Stimulated activated naive B cell treated with anti-CD40 and anti-IgM and Interleukin-4, amounts not matched to agents 10 μg/mL and 1 μg/mL and 100 μg/mL, for 72 hours (primary cell): ENCODE measurements around the gene KRT31.
"Not testable (repeated sequence)": the region's sequence is repeated elsewhere in the genome, so short reads cannot be mapped to it uniquely, and the experiment has no call there.

Source experiments
- ATAC-seq, 2 donors: fragments of 150-1000 bp; cut with Tn5 transposase; replicated peaks; 2 replicates each; pipeline ENCODE4 v1.10.0; 2021; ENCODE audit warnings: moderate library complexity in 1 of 2
- DNase-seq: peaks from one replicate; pipeline ENCODE4 v3.0.0; 2021
- H3K27ac Mint-ChIP-seq: one replicate; pipeline ENCODE4 v1.8.0; 2022; ENCODE audit warnings: mild to moderate bottlenecking, mixed read lengths
- H3K27me3 Mint-ChIP-seq, 2 donors: one replicate each; pipeline ENCODE4 v1.8.0; 2022; ENCODE audit warnings: mixed read lengths in 2 of 2
- H3K36me3 Mint-ChIP-seq, 2 donors: one replicate each; pipeline ENCODE4 v1.8.0; 2022; ENCODE audit warnings: mixed read lengths in 2 of 2, mild to moderate bottlenecking in 1 of 2
- H3K4me1 Mint-ChIP-seq, 2 donors: one replicate each; pipeline ENCODE4 v1.8.0; 2022; ENCODE audit warnings: mixed read lengths in 2 of 2, mild to moderate bottlenecking in 1 of 2
- H3K4me3 Mint-ChIP-seq, 2 donors: one replicate each; pipeline ENCODE4 v1.8.0; 2022; ENCODE audit warnings: mild to moderate bottlenecking in 2 of 2, mixed read lengths in 2 of 2, moderate library complexity in 1 of 2
- H3K9me3 Mint-ChIP-seq, 2 donors: one replicate each; pipeline ENCODE4 v1.8.0; 2022; ENCODE audit warnings: mixed read lengths in 2 of 2, mild to moderate bottlenecking in 1 of 2

Gene KRT31

DNA sequence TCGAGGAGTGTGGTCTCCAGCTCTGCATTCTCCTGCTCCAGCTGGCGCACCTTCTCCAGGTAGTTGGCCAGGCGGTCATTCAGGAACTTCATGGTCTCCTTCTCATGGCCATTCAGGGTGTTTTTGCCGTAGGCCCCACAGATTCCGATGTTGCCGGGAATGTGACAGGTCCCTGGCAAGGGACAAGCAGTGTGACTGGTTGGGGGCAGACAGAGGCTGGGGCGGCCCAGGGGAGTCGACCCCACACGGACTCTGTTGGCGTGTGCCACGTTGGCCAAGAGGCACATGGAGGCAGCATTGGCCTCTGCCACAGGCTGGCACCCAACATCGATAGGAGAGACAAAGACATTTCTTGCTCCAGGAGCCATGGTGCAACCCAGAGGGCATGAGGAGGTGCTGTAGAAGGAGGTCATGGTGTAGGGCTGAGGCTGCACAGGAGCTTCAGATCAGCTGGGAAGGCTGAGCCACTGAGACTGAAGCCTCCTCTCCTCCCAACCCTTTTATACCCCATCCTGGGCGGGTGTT is 26.8 kb upstream of the KRT31 start, which contains the start of gene KRT37:
TSS of gene KRT37 (minus strand) at position 475 of the 525 bp plus-strand sequence. CDS start at position 413, 62 bp downstream.
- Mint-ChIP-seq H3K4me3 (no peak within 1 kb of the TSS), H3K4me1 (no peaks in the 10 kb centered on the region), H3K27ac (no peak within 1 kb of the TSS), H3K36me3 (no peaks in the 10 kb centered on the region), H3K9me3 (no peaks in the 10 kb centered on the region), H3K27me3 (peaks cover 20 to 47% of the 10 kb centered on the region in 2 donors)
- DNase-seq (no peak), ATAC-seq (no peak)

DNA sequence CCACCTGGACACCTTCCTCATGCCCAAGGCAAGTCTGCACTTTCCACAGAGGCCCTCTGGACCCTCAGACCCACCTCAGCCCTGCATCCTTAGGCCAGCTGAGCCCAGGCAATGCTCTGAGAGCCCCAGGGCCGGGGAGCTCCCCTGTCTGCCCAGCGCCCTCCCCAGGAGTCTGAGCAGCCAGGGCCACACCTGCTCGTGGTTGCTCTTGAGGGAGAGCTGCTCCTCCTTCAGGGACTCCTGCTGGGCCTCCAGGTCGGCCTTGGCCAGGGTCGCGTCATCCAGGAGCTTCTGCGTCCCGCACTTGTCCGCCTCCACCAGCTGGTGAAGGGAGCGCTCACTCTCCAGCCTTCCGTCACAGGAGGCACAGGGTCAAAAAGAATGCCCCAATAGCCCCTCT is 25.2 kb upstream of the KRT31 start:
- H3K9me3 Mint-ChIP-seq, DNase-seq, H3K27ac Mint-ChIP-seq, H3K4me3 Mint-ChIP-seq, H3K4me1 Mint-ChIP-seq, ATAC-seq, H3K36me3 Mint-ChIP-seq: not testable (repeated sequence)
- peaks cover 15 to 41% of the 10 kb centered on the region in 2 donors for H3K27me3 Mint-ChIP-seq

DNA sequence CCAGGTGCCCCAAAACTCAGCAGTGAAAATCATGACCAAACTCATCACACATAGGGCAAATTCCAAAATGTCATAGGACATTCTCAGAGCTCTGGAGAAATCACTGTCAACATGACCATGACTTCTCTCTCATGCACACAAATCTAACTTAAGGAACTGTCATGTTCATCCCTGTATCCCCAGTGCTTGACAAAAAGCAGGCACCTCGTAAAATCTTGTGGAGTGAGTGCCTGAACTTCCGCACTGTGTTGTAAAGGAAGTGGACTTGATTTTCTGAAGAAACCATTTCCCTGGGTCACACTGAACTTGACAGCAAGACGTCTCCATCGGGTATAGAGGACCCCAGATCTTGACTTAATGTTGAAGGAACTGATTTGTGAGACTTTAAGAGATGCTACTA is 24.2 kb upstream of the KRT31 start:
- Mint-ChIP-seq H3K4me1 (peaks cover 0 to 7% of the 10 kb centered on the region in 2 donors), H3K27me3 (peaks cover 11 to 41% of the 10 kb centered on the region in 2 donors), H3K4me3 (no peak overlapping the region), H3K27ac (no peak overlapping the region), H3K36me3 (no peaks in the 10 kb centered on the region), H3K9me3 (no peaks in the 10 kb centered on the region)
- DNase-seq = no peak
- ATAC-seq = no peak

DNA sequence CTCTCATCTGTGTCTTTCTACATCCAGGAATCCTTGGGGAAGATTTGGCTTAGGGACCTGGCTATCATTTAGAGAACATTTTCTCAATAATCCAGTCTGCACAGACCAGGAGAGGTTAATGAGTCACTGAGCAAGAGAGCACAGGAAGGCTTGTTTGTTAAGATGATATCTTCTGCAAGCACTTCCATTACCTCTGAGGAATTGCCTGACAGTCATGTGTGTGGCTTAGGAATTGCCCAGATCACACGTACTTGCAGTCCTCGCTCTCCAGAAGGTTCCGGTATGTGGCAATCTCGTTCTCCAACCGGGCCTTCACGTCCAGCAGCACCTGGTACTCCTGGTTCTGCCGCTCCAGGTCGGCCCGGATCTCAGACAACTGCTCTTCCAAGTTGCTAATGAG is 23.7 kb upstream of the KRT31 start:
- no peak overlapping the region for H3K4me3 Mint-ChIP-seq
- DNase-seq = no peak
- peaks cover 0 to 7% of the 10 kb centered on the region in 2 donors for H3K4me1 Mint-ChIP-seq
- peaks cover 11 to 40% of the 10 kb centered on the region in 2 donors for H3K27me3 Mint-ChIP-seq
- H3K36me3 Mint-ChIP-seq = no peaks in the 10 kb centered on the region
- no peak for ATAC-seq
- H3K9me3 Mint-ChIP-seq = no peaks in the 10 kb centered on the region
- H3K27ac Mint-ChIP-seq = no peak overlapping the region

DNA sequence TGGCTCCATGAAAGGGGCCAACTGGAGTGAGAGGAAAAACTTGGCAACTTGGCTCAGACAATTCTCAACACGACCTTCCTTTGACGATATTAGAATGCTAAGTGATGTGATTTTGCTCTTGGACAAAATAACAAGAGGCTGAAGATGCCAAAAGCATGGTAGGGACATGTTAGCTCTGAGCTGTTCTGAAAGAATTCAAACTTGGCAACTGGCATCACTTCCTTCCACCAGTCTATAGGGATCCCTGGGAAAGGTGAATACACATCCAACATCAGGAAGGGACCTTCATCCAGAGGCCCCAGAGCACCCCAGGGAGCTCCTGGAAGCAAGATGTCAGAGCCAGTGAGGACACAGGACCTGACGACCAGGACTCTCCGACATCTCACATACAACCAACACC is 22.7 kb upstream of the KRT31 start:
- Mint-ChIP-seq H3K27me3 (peaks cover 5 to 31% of the 10 kb centered on the region in 2 donors), H3K9me3 (no peaks in the 10 kb centered on the region), H3K4me1 (peaks cover 0 to 7% of the 10 kb centered on the region in 2 donors), H3K27ac (no peak overlapping the region), H3K4me3 (no peak overlapping the region), H3K36me3 (no peaks in the 10 kb centered on the region)
- DNase-seq (no peak), ATAC-seq (no peak)

DNA sequence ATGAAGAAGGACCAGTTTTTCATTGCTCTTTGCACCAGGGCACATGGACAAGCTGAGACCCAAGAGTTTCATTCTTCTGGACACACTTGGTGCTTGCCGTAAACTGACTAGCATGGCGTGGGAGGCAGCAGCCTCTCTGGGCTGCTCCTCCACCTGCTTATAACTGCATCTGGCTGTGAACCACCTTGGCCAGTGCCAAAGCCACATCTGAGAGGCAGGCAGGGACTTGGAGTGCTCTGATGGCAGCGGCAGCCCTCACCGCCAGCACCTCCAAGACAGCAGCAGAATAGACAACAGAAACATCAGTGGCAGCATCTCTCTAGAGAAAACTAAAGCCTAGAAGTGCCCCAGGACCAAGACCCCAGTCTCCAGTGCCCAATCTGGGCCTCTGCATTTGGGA is 22.3 kb upstream of the KRT31 start:
- H3K27me3 Mint-ChIP-seq = peaks cover 4 to 31% of the 10 kb centered on the region in 2 donors
- ATAC-seq = no peak
- no peak for DNase-seq
- H3K36me3 Mint-ChIP-seq = no peaks in the 10 kb centered on the region
- peaks cover 0 to 7% of the 10 kb centered on the region in 2 donors for H3K4me1 Mint-ChIP-seq
- no peak overlapping the region for H3K27ac Mint-ChIP-seq
- no peaks in the 10 kb centered on the region for H3K9me3 Mint-ChIP-seq
- no peak overlapping the region for H3K4me3 Mint-ChIP-seq

DNA sequence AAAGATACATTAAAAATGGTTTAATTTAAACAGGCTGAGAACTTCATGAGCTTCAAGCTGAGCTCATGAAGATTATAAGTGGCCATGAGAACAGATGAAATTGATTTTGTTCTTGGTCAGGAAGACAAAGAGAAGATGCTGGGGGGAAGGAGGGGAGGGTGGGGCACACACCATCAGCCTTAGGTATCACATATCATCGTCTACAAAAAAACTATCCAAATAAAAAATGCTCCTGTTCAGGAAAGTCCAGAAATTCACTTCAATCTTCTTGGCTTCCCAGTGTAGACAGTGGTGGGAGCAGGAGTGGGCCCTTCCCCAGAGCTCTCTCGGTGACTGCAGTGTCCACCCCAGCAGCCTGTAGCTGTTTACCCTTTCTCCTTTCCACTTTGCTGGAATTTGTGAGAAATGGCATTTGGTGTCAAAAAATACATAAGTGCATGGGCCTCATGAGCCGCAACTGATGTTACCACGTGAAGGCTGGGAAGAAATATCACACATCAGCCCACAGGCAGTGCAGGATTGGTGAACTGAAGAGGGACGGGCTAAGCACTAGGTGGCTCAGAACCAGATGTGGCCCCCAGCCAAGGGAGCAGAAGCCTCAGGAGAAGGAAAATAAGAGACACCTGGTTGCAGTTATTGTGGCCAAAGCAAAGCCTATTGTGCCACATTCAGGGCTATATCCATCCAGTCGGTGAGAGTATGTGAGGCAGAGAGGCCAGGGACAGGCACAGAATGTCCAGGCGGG is 20.9 kb upstream of the KRT31 start:
- Mint-ChIP-seq H3K27ac (no peak overlapping the region), H3K4me1 (peaks cover 0 to 7% of the 10 kb centered on the region in 2 donors), H3K27me3 (peaks cover 8 to 33% of the 10 kb centered on the region in 2 donors), H3K36me3 (no peaks in the 10 kb centered on the region), H3K9me3 (no peaks in the 10 kb centered on the region), H3K4me3 (no peak overlapping the region)
- ATAC-seq (no peak), DNase-seq (no peak)

DNA sequence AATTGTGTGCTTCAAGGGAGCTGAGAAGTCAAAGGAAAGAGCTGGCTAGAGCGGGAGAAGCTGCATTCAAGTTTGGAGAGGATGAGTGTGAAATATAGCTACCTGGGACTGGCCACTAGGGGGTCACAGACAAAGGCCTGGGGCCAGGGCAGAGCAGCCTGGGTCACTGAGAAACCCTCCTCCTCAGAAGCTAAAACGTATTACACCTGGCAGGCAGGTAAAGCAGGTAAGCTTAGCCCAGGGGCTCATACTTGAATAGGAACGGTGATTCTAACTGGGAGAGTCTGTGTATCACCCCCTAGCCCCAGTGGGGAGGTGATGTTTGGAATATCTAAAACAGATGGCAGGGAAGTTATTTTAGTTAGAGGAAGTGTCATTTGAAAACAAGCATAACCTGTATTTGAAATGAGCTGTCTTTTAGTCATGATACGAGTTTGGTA is 20.2 kb upstream of the KRT31 start:
- no peaks in the 10 kb centered on the region for H3K9me3 Mint-ChIP-seq

DNA sequence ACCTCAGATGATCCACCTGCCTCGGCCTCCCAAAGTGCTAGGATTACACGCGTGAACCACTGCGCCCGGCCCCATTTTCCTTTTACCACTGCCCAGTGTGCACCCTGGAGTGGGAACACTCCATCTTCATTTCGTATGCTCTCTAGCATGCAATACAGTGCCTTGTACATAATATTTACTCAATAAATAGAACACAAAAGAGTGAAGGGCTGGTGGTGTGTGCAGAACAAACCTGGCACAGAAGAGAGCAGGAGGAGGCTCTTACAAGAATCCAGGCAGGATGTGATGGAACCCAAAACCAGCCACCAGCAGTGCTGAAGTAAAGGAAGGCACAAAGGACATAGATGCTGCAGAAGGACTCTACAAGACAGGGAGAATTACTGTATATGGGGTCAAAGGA is 19.7 kb upstream of the KRT31 start:
- Mint-ChIP-seq H3K9me3 (no peaks in the 10 kb centered on the region), H3K4me3 (no peak overlapping the region), H3K27ac (peak overlapping the region; percentile 26), H3K4me1 (peaks cover 0 to 7% of the 10 kb centered on the region in 2 donors), H3K36me3 (no peaks in the 10 kb centered on the region), H3K27me3 (peaks cover 8 to 31% of the 10 kb centered on the region in 2 donors)
- ATAC-seq = no peak
- no peak for DNase-seq

More for the DNA sequence above, 20.2 kb upstream of the KRT31 start:
- Mint-ChIP-seq H3K36me3 (no peaks in the 10 kb centered on the region), H3K27ac (peak overlapping the region; percentile 26), H3K27me3 (peaks cover 8 to 27% of the 10 kb centered on the region in 2 donors), H3K4me1 (peaks cover 0 to 7% of the 10 kb centered on the region in 2 donors), H3K4me3 (no peak overlapping the region)
- ATAC-seq (peak; percentile 73), DNase-seq (no peak)

DNA sequence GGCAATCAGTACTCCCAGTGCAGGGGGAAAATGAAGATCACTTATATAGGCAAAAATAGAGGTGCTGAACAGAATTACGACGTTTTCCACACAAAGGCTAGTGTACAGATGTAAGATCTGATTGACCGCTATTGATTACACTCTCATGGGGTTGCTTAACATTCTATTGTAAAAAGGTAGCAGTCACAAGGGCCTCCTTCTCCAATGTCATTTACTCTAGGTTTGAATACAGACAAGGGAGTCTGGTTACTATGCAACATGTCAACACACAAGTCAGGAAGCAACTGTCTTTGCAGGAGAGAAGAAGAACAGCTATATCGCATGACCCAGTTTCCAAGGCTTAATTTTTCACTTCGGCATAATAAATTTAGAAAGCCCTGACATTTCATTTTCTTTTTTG is 19.1 kb upstream of the KRT31 start:
- Mint-ChIP-seq H3K27ac (no peak overlapping the region), H3K4me3 (no peak overlapping the region), H3K9me3 (no peaks in the 10 kb centered on the region), H3K36me3 (no peaks in the 10 kb centered on the region), H3K4me1 (peaks cover 0 to 7% of the 10 kb centered on the region in 2 donors), H3K27me3 (peaks cover 8 to 38% of the 10 kb centered on the region in 2 donors)
- DNase-seq (no peak), ATAC-seq (no peak)

DNA sequence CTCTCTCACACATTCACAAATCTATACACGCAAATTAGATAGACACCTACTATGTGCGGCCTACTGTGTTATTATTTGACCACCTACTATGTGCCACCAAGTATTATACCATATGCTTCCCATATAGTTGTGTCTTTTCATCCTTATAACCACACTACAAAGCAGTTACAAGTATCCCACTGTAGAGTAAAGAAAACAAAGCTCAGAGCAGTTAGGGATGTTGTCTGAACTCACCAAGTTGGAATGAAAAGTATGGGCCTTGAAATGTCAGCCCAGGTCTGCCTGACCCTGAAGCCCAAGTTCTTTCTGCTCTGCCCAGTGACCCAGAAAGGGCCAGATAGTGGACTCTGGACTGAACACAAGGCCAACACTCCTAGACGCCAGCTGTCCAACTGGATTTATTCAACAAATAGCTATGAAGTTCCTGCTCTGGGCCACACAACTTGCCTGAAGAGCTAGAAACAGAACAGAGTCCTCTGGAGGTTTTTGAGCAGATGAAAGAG is 18.5 kb upstream of the KRT31 start:
- Mint-ChIP-seq H3K27ac (no peak overlapping the region), H3K4me1 (peaks cover 0 to 7% of the 10 kb centered on the region in 2 donors)
- no peak for DNase-seq

DNA sequence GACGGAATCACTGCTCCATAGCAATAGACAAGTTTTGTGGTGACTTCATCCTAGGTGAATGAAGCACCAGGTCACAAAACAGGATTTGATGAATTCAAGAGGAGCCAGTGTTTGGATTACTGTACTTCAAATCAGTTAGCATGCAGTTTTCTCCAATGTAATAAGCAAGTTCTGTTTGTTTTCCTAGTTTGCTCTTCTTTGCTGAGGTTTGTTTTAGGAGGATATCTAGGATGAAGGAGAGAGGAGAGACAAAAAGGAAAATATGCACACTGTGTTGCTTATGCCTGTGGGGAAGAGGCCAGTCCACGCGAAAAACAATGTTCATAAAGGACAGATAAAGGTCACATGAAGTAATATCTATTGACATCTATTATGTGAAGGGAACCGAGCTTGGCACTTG is 18.0 kb upstream of the KRT31 start:
- Mint-ChIP-seq H3K27ac (no peak overlapping the region), H3K36me3 (no peaks in the 10 kb centered on the region), H3K4me3 (no peak overlapping the region), H3K9me3 (no peaks in the 10 kb centered on the region), H3K4me1 (peaks cover 0 to 7% of the 10 kb centered on the region in 2 donors), H3K27me3 (peaks cover 8 to 41% of the 10 kb centered on the region in 2 donors)
- ATAC-seq (no peak), DNase-seq (no peak)

More for the DNA sequence above, 18.5 kb upstream of the KRT31 start:
- no peak for ATAC-seq
- peaks cover 8 to 43% of the 10 kb centered on the region in 2 donors for H3K27me3 Mint-ChIP-seq
- no peak overlapping the region for H3K4me3 Mint-ChIP-seq
- no peaks in the 10 kb centered on the region for H3K36me3 Mint-ChIP-seq
- no peaks in the 10 kb centered on the region for H3K9me3 Mint-ChIP-seq

DNA sequence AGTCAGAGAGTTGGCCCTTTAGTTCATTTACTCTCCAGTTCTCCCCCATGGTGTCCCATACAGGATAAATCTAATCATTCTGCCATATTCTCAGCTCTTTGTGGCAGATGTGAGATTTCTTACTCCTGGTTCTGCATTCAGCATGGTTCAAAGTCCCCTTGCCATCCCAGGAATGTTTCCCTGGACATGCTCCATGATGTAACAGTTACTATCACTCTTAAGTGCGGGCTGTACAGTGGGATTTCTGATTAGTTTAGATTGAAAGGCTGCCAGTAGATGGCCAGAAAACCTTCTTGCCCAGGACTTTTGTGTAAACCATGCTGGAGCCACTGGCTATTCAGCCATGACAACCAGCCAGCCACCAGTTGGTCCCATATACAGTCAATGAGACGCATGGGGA is 16.6 kb upstream of the KRT31 start:
- Mint-ChIP-seq H3K9me3 (no peaks in the 10 kb centered on the region), H3K27ac (no peak overlapping the region), H3K27me3 (peaks cover 11 to 41% of the 10 kb centered on the region in 2 donors), H3K4me3 (no peak overlapping the region), H3K4me1 (peaks cover 0 to 7% of the 10 kb centered on the region in 2 donors), H3K36me3 (no peaks in the 10 kb centered on the region)
- ATAC-seq = no peak
- DNase-seq = no peak

DNA sequence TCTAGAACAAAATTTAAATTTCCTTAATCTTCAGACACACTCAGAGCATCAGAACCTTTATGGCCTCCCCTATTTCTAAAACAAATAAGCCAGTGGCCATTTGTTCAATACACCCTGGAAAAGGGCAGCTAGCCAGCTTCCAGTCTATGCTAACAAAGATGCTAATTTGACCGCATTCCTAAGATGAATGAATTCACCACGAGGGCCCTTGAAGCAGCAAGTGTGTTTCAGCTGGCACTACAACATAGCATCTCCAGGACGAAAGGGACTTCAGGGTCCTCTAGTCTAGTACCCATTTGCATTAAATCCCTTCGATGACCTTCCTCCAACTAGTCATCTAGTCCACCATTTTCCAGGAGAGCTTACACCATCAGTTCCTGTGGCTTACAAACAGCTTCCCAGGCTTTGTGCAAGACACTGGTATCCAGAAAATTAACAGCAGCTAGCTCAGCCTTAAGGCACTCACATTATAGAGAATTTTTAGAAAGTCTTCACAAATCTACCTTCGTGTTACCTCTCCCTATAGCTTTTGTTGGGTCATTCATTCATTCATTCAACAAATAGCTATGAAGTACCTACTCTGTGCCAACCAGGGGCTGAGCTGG is 16.0 kb upstream of the KRT31 start:
- Mint-ChIP-seq H3K4me3 (no peak overlapping the region), H3K4me1 (peaks cover 0 to 7% of the 10 kb centered on the region in 2 donors), H3K36me3 (no peaks in the 10 kb centered on the region), H3K27me3 (peaks cover 15 to 45% of the 10 kb centered on the region in 2 donors), H3K9me3 (no peaks in the 10 kb centered on the region), H3K27ac (no peak overlapping the region)
- DNase-seq (no peak), ATAC-seq (no peak)
